Measurements from ENCODE around the gene KCNG1. TPM values are rescaled to one million over a fixed set of nuclear protein-coding genes. Genes with fewer than 3 reads are reported as not detected.
"Not testable (repeated sequence)": the region's sequence is repeated elsewhere in the genome, so short reads cannot be mapped to it uniquely, and the experiment has no call there.

KCNG1 gene
- total and polyA plus RNA-seq, 9 donors = 0.15 to 4.9 (median 1.1) TPM

GRCh38 chr20:51046021-51046985 lies 23.4 kb upstream of the KCNG1 start:
- Histone ChIP-seq H3K4me1 (ENCODE audit: insufficient read depth) (no peaks in the 10 kb centered on the region), H3K27ac (no peak overlapping the region), H3K27me3 (no peaks in the 10 kb centered on the region), H3K36me3 (no peaks in the 10 kb centered on the region), H3K4me3 (no peak overlapping the region), H3K9me3 (no peaks in the 10 kb centered on the region)
- no peak for DNase-seq
- WGBS, 3 donors = 81 to 87% (median 81%) methylated on average over 9 of the region's 9 CpGs
- intact Hi-C loops (cut with DNase I) = no loop called here
- no peak for TF ChIP-seq CTCF (IDR thresholded peaks at IDR 0.05)
- no peak for TF ChIP-seq POLR2A (IDR thresholded peaks at IDR 0.05)
- no peak for TF ChIP-seq EP300 (IDR thresholded peaks at IDR 0.05)

- intact Hi-C loops (cut with DNase I); H3K4me3 ChIP-seq; H3K27me3 ChIP-seq; H3K9me3 ChIP-seq; H3K36me3 ChIP-seq; DNase-seq; H3K27ac ChIP-seq; H3K4me1 ChIP-seq (ENCODE audit: insufficient read depth): not testable (repeated sequence)
- 74 to 81% (median 77%) methylated on average over 9 of the region's 9 CpGs for WGBS, 3 donors
Measured at GRCh38 chr20:51045492-51045891, 22.6 kb upstream of the KCNG1 start.

GRCh38 chr20:51044796-51045195 lies 21.9 kb upstream of the KCNG1 start:
- H3K27ac ChIP-seq = no peak overlapping the region
- no peak overlapping the region for H3K4me3 ChIP-seq
- no peaks in the 10 kb centered on the region for H3K27me3 ChIP-seq
- H3K4me1 ChIP-seq (ENCODE audit: insufficient read depth) = no peaks in the 10 kb centered on the region
- DNase-seq = no peak
- H3K36me3 ChIP-seq = no peaks in the 10 kb centered on the region
- intact Hi-C loops (cut with DNase I) = no loop called here
- WGBS, 3 donors = 82 to 95% (median 94%) methylated on average over 3 of the region's 3 CpGs
- TF ChIP-seq EP300 (IDR thresholded peaks at IDR 0.05) = no peak
- no peak for TF ChIP-seq CTCF (IDR thresholded peaks at IDR 0.05)
- TF ChIP-seq POLR2A (IDR thresholded peaks at IDR 0.05) = no peak
- H3K9me3 ChIP-seq = no peaks in the 10 kb centered on the region

GRCh38 chr20:51043811-51044210 lies 20.9 kb upstream of the KCNG1 start:
- no peak for DNase-seq
- no peaks in the 10 kb centered on the region for H3K4me1 ChIP-seq (ENCODE audit: insufficient read depth)
- intact Hi-C loops (cut with DNase I) = no loop called here
- no peak overlapping the region for H3K4me3 ChIP-seq
- TF ChIP-seq POLR2A (IDR thresholded peaks at IDR 0.05) = no peak
- TF ChIP-seq EP300 (IDR thresholded peaks at IDR 0.05) = no peak
- no peak for TF ChIP-seq CTCF (IDR thresholded peaks at IDR 0.05)
- no peaks in the 10 kb centered on the region for H3K27me3 ChIP-seq
- no peaks in the 10 kb centered on the region for H3K9me3 ChIP-seq
- 90 to 95% (median 94%) methylated on average over 5 of the region's 5 CpGs for WGBS, 3 donors
- H3K27ac ChIP-seq = no peak overlapping the region
- H3K36me3 ChIP-seq = no peaks in the 10 kb centered on the region

- H3K9me3 ChIP-seq = no peaks in the 10 kb centered on the region
- H3K27me3 ChIP-seq = no peaks in the 10 kb centered on the region
- TF ChIP-seq EP300 (IDR thresholded peaks at IDR 0.05) = no peak
- no peak for TF ChIP-seq POLR2A (IDR thresholded peaks at IDR 0.05)
- TF ChIP-seq CTCF (IDR thresholded peaks at IDR 0.05) = no peak
- WGBS, 3 donors = 59 to 69% (median 66%) methylated on average over 7 of the region's 7 CpGs
- DNase-seq = no peak
- H3K27ac ChIP-seq = no peak overlapping the region
- H3K36me3 ChIP-seq = no peaks in the 10 kb centered on the region
- H3K4me1 ChIP-seq (ENCODE audit: insufficient read depth) = no peaks in the 10 kb centered on the region
- intact Hi-C loops (cut with DNase I) = no loop called here
- no peak overlapping the region for H3K4me3 ChIP-seq
Measured at GRCh38 chr20:51042657-51043247, 19.8 kb upstream of the KCNG1 start.
